ENCODE measurements around the gene EFCAB6.

GRCh38 chr22:43537019-43537585 is 275.0 kb downstream of the EFCAB6 start:
- no peak for TF ChIP-seq CTCF (IDR thresholded peaks at IDR 0.05)
- no peak for TF ChIP-seq POLR2A (IDR thresholded peaks at IDR 0.05)

Measured in right lobe of liver (tissue), 4 donors.